Stimulated activated CD8-positive, alpha-beta memory T cell treated with anti-CD3 and anti-CD28 coated beads, Interleukin-15, amount 100 ng/mL, for 48 hours (primary cell): ENCODE data around the gene OGA.

Experiments used
- DNase-seq, 2 donors: peaks; one replicate each; pipeline ENCODE4 v3.0.0-alpha.2; 2020; ENCODE audit warnings: low read depth in 2 of 2

OGA gene

DNA sequence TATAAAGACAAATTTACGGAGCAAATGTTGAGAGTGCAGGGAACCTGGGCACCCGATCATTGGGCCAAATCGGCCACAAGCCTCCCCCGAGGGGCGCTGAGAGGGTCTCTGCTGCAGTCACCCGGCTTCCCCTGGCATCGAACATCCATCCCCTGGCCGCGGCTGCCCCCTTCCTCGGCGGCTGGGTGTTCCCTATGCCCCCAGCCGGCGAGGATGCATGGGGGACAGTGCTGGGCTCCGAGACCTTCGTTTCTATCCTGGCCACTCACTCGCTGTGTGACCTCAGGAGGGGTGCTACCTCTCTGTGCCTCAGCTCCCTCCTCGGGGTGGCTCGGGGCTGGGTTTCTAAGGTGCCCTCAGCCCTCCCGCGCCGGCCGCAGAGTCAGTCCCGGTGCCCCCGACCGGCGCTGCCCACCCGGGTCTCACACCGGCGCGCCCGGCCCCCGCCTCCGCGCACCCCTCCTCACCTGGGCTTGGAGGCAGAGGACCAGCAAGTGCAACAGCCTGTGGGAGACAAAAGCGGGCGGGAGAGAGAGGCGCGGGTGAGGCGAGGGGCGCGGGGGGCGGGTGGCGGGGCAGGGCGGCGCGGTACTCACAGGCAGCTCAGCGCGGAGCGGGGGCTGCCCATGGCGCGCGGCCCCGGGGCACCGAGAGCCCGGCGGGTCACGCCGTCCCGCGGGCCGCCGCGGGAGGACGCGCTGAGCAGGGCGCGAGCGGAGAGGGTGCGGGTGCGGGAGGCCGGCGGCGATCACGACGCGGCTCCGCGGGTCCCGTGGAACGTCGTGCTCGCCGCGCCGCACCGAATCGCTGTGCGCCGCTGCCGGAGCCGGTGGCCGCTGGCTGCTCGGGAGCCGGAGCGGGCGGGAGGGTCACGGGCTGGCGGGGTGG is 42.7 kb downstream of the OGA start, which contains the start of gene FGF8:
FGF8 (minus strand) TSS at position 842 of the 888 bp plus-strand sequence; CDS start at position 628, 214 bp downstream.
- no peak for DNase-seq

DNA sequence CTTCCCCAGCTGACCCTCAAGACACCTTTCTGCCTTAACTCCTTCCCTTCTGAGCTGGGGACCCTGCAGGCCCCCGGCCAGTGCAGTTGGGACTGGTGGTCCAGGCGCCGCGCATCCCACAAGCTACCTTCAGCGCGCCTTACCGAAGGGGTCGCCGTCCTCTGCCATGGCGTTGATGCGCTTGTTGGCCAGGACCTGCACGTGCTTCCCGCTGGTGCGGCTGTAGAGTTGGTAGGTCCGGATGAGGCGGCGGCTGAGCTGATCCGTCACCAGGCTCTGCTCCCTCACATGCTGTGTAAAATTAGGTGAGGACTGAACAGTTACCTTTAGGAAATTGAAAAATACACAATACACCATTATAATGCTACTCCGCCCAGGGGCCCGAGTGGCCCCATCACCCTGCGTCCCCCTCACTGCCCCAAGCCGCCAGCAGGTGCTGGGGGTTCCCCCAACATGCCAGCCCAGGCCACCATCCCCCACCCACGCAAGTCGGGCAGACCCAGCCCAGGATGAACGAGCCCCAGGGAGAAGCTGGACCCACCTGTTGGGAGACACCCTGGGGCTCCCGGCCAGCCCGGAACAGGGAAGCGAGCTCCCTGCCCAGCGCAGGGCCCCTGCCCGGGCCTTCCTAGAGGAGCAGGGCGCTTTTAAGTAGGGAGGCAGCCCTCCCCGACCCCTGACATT is 43.5 kb downstream of the OGA start:
- DNase-seq = no peak

DNA sequence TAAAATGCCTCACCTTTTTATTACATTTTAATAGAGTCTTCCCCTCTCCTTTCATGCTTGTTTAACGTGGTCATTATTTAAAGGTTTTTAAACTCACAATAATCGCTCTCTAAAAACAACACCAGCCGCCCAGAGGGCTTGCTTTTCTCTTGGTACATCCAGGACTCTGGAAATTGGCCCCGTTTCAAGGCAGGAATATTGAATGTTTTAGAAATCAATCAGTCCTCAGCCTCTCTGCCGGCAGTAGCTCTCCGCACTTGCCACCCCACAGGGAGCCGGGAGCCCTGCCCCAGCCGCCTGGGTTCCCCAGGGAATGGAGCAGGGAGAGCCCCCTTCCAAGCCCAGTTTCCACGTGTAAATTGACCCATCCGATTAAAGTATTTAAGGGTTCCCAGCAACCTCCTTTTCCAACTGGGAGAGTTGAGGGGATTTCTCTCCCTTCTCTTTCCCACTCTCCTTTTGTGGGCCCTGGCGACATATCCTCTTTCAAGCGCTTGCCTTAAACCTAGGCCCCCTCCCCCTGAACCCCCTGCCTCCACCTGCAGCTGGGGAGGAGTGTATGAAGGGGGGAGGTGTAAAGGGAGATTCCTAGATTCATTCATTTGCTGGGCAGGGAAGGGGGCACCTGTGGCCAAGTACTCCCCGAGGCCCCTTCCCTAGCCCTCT is 44.2 kb downstream of the OGA start:
- DNase-seq = no peak

DNA sequence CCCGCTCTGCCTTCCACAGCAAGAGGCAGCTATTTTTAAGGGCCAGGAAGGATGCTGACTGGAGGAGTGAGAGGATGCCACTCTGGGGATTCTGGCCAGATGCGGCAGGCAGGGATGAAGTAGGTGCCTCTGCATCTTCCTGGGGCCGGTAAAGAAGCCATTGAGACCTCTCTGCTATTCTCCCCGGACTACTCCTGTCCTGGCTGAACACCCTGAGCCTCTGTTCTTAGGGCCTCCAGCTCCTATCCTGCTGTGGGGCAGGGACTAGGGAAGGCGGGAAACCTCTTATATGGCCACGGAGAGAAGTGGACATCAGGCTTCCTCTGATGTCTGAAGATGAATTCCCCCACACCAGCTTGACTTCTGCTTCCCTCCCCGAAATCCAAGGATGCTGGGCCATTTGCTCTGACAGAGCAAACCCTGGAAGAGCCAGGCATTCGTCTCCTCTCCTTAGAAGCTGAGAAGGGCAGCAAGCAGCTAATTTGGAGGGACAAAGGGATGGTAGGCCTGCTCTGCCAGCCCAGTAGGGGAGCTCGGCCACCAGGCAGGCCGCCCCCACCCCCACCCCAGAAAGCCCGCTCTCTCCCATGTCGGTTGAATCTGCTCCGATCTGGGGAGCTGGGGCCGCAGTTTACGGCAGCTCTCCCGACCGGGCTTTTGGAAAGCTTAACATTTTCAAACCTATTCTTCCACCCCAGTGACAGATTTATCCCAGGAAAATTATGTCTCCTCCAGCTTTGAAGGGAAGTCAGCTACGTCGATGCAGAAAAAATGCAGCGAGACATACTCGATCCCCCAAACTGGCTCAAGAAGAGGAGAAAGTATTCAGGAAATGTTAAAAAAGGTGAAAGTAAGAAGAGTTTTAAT is 45.1 kb downstream of the OGA start:
- DNase-seq = no peak

GRCh38 chr10:101772017-101772894 is 46.0 kb downstream of the OGA start:
- no peak for DNase-seq

DNA sequence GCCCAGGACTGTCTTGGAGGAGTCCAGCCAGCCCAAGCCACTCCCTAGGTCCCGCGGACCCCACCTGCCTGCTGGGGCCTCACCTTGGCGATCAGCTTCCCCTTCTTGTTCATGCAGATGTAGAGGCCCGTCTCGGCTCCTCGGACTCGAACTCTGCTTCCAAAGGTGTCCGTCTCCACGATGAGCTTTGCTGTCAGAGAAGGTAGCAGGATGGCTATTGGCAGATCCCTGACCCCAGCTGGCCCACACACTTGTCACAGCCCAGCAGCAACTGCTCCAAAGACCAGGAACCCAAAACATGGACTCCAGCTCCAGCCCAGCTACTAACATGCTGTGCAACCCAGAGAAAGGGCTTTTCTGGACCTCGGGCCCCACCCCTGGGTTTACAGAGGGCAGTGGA is 46.9 kb downstream of the OGA start:
- DNase-seq = no peak

GRCh38 chr10:101770331-101771215 is 47.7 kb downstream of the OGA start:
- no peak for DNase-seq

- no peak for DNase-seq
Observed at GRCh38 chr10:101769541-101770180, 48.6 kb downstream of the OGA start.

DNA sequence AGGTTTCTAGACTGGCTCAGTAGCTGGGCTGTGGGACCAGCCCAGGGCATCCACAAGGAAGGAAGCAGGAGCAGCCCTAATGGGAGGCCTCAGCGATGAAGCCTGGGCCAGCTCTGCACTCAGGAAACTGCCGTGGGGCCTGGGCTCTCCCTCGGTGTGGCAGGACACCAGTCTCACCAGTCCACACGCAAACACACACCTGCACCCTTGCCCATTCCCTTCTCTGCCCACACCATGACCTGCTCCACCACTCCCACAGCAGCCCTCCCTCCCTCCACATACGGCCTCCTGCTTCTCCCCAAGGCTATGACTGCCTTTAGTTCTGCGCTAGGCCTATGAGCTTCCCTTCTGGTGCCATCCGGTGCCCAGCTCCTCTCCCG is 49.5 kb downstream of the OGA start:
- no peak for DNase-seq

DNA sequence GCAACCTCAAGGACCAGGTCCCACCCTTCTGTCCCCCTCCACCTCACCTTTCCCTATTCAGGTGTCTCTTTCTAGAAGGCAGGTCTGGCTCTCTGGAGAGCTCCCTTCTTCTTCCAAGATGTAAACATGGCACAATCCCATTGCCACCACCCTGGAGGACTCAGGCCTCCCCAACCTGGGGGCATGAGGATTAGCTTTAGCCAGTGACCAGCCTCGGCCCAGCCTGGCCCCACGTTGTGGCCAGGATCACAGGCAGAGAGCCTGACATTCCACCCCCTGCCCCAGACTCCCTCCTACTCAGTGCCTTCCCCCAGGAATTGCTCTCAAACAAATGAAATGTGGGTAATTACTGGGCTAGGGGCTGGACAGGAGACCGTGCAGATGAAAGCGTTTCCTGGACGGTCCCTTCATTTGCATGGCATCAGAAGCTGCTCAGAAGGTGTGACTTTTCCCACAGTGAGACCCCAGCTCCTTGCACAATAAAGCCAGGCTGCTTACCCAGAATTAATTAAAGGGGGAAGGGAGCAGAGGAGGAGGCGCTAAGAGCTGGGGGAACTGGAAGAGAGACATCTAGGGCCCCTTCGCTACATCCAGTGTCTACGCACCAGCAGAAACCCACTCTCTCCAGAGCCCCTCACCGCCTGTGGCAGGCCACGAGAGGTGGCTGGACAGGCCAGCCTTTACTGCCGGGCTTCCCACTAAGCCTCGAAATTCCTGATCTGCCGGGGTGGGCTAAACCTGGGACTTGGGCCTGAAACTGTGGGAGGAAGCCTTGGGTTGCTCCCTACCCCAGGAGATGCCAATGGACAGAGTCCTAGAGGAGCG is 50.1 kb downstream of the OGA start:
- DNase-seq = no peak

DNA sequence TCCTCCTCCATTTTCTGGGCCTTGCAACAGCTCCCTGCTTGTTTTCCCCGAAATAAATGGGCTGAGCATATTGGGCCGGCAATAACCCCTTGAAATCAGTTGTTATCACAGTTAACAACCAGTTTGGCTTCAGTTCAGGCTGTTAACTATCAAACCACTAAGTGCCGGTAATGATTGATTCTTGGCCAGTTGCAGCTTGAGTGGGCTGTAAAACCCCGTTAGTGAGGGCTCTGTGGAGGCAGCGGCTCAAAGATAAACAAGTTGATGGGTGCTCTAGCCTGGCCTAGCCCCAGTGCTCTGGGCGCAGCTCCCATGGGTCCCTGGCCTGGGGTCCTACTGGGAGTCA is 50.7 kb downstream of the OGA start:
- DNase-seq = no peak

DNA sequence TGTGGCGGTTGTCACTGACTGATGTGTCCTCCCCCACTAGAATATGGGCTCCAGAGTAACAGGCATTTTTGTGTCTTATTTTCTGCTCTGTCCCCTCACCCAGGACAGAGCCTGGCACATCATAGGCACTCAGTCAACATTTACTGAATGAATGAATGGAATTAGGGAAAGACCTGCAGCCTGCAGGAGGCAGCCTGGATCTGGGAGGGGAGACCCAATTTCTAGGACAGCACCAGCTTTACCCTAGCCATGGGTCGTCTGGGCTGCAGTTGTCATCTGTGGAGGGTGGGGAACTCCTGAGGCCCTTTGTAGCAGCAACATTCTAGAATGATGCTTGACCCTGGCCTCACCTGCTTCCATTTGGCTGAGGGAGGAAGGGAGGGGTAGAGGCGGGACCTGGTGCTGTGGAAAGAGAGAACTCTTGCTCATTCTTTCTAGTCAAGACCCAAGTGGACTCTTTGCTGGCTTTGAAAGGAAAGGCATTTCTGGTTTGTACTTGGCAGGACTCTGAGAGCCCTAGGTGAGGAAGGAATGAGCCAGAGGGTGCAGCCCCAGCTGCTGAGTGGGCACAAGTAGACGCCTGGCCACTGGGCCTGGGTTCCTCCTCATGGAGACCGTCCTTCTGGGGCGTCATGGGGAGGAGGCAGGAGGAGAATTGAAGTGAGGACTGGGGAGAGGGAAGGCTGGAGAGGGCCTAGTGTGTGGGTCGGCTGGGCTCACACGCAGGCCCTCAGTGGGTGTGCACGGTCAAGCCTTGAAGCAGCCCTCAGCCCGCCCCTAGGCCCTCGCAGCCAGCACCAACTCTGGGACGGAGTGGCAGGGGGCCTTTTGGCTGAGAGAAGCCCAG is 51.3 kb downstream of the OGA start:
- no peak for DNase-seq

DNA sequence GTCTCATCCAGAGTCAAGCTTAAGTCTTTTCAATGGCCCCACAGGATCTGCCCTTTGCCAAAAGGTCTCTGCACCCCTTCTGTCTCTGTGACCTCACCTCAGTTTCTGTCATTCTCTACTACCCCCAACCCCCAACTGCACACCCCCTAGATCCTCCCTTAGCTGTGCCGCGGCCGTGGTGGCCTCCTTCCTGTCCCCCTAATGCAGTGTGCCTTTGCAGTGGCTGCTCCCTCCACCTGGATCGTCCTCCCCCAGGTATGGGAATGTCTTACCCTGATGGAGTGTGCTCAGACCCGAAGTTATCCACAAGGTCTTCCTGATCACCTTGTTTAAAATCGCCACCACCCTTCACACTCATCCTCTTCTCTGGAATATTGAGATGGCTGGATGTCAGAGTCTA is 51.9 kb downstream of the OGA start:
- no peak for DNase-seq

DNA sequence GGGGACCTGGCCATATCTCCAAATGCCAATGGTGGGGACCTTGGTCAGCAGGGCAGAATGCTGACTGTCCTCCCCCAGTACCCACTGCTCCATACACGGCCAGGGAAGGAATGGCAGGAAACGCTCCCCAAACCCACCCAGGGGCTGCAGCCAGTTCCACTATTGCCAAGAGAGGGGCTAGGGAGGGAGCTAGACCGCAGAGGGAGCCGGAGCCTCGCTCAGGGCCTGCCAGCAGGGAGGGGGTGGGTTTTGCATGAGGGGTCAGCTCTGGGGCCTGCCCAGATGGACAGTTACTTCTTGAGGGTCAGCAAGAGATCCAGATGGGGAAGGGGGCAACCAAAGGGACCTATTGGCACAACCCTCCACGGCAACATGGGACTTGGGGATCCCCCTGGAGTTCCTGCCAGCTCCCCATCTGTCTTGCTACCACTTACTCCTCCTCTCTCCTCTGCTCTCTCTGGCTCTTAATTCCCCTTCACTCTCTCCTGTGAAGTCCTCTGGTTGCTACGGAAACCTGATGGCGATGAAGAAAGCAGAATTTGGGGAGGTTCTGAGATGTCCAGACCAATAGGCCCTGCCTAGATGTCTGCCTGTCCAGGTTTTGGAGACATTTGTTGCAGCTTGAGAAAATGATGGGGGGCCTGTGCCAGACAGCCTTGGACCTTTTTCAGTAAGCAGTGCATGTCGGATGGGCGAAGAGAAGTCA is 55.0 kb downstream of the OGA start:
- DNase-seq = no peak

- DNase-seq = no peak
Observed at GRCh38 chr10:101762736-101763135, 55.5 kb downstream of the OGA start.

DNA sequence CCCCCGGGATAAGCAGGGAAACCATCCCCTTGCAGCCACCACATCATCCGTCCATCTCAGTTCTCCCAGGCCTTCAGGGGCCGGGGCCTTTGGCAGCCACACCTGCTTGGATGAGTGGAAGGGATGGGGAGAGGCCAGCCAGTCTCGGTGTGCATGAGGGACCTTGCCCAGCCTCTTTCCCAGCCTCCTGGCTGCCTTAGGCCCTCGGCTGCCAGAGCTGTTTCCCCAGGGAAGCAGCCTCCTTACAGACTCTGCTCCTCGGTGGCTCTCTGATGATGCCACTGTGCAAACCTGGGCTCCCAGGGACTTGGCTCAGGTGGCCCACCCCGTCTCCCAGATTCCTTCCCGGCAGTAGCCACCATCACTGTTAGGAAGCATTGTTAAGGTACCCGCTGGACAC is 57.0 kb downstream of the OGA start:
- no peak for DNase-seq

GRCh38 chr10:101760510-101760909 is 57.7 kb downstream of the OGA start:
- no peak for DNase-seq
